HL-60/S4 (cell line): ENCODE results near the gene MON1A.
"Not testable (repeated sequence)": the region's sequence is repeated elsewhere in the genome, so short reads cannot be mapped to it uniquely, and the experiment has no call there.

Experiments used
- in situ Hi-C: fragments of 300-500 bp; cut with MboI; formaldehyde crosslinking; loops from 2 replicates; pipeline ENCODE4 v1.14.3; 2022; ENCODE audit warnings: low sequenced_read_pairs

Gene MON1A, protein sequence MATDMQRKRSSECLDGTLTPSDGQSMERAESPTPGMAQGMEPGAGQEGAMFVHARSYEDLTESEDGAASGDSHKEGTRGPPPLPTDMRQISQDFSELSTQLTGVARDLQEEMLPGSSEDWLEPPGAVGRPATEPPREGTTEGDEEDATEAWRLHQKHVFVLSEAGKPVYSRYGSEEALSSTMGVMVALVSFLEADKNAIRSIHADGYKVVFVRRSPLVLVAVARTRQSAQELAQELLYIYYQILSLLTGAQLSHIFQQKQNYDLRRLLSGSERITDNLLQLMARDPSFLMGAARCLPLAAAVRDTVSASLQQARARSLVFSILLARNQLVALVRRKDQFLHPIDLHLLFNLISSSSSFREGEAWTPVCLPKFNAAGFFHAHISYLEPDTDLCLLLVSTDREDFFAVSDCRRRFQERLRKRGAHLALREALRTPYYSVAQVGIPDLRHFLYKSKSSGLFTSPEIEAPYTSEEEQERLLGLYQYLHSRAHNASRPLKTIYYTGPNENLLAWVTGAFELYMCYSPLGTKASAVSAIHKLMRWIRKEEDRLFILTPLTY

DNA sequence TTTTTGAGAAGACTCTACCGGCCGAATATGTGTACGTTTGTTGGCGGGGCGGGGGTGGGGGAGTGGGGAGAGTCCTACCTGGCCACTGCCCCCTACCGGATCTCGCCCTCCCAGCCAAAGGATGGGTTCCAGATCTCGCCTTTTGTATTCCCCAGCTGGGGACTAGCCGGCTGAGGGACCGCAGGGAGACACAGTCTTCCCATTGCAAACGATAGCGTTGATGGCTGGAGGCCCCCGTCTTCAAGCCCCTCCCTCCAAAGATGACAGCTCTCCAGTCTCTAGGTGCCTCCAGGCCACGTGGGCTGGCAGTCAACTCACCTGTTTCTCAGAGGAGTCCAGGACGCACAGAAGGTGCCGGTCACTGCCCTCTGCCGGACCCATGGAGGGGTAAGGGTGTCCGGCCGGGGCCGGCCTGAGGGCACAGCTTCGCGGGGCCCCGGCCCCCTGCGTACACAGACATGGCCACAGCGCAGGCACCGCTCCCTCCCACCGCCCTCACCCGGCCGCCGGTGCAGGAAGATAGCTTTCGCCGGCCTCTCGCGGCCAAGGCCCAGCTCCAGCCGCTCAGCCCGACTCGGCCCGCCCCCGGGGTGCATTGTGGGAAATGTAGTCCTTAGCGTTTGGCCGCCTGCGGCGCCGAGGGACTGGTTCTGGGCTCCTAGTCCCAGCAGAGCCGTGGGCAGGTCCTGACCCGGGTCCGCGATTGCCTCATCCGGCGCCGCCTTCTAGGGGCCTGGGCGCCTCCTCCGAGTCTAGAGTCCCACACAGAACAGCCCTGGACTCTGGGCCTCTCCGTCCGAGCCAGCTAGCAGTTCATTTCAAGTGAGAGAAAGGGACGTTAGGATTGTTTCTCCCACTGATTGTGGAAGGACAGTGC is at the start of gene MON1A:
Gene MON1A (minus strand): TSS at position 521 of the 877 bp plus-strand sequence. CDS start 16,465 bp downstream, outside the sequence.
- in situ Hi-C loops = no loop called here

GRCh38 chr3:49976942-49977341 is 47.3 kb upstream of the MON1A start:
- in situ Hi-C loops = no loop called here

- in situ Hi-C loops = no loop called here
These were observed 43.0 kb upstream of the MON1A start for GRCh38 chr3:49972656-49973055.

- in situ Hi-C loops = no loop called here
These were observed 38.7 kb upstream of the MON1A start for GRCh38 chr3:49968346-49968745.

DNA sequence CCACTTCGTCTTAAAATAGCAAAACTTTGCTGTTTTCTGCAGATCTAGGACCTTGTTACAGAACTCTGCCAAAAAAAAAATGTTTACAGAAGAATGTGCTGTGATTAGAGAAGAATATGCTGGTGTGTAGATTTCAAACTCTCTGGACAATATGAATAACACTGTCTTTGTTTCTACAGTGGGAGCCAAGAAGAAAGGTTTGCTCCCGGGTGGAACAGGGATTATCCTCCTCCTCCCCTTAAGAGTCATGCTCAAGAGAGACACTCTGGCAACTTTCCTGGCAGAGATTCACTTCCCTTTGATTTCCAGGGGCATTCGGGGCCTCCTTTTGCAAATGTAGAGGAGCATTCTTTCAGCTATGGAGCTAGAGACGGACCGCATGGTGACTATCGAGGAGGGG is 37.7 kb upstream of the MON1A start:
- in situ Hi-C loops = no loop called here

DNA sequence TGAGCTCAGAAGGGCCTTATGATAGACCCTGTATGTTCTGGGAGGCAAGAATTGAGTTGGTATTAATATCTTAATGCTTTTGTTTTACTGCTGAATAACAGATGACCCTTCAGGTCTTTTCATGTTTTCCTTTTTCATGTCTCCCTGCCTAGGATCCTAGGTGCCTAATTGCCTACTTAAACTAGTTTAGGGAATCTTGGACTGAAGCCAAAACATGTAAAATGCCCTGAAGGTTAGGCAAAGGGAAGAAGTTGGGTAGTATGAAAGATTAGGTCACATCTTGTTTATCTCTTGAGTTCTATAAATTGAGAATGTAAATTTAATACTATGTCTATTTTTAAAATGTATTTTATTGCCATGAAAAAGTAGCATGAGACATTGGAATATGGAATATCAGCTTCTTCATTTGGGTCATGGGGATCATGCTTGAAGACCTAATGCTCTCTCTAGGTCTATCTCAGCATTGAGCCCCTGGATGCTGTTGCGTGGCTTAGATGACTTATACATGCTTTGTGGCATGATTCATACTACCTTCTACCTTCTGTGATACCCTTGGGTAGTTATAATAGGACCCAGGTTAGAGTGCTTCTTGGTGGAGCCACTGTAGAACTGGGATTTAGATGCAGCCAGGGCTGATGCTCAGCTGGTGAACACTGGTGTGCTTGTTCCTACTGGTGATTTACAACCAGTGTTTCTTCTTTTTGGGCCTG is 36.8 kb upstream of the MON1A start:
- in situ Hi-C loops = no loop called here

- in situ Hi-C loops = no loop called here
These were observed 26.0 kb upstream of the MON1A start for GRCh38 chr3:49955636-49956035.

DNA sequence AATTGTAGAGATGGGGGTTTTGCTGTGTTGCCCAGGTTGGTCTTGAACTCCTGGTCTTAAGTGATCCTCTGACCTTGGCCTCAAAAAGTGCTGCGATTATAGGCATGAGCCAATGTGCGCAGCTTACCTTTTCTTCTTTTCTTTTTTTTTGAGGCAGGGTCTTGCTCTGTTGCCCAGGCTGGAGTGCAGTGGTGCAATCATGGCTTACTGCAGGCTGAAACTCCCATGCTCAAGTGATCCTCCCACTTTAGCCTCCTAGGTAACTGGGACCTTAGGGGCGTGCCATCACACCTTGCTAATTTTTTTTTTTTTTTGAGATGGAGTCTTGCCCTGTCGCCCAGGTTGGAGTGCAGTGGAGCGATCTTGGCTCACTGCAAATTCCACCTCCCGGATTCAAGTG is 23.3 kb upstream of the MON1A start:
- in situ Hi-C loops = no loop called here

DNA sequence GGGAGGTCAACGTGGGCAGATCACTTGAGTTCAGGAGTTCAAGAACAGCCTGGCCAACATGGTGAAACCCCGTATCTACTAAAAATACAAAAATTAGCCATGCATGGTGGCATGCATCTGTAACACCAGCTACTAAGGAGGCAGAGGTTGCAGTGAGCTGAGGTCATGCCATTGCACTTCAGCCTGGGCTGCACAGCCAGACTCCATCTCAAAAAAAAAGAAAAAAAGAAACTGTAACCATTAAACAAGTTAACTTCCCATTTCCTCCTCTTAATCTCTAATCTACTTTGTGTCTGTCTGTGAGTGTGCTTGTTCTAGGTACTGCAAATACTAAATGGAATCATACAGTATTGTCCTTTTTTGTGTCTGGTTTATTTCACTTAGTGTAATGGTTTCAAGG is 13.0 kb upstream of the MON1A start:
- in situ Hi-C loops = no loop called here

DNA sequence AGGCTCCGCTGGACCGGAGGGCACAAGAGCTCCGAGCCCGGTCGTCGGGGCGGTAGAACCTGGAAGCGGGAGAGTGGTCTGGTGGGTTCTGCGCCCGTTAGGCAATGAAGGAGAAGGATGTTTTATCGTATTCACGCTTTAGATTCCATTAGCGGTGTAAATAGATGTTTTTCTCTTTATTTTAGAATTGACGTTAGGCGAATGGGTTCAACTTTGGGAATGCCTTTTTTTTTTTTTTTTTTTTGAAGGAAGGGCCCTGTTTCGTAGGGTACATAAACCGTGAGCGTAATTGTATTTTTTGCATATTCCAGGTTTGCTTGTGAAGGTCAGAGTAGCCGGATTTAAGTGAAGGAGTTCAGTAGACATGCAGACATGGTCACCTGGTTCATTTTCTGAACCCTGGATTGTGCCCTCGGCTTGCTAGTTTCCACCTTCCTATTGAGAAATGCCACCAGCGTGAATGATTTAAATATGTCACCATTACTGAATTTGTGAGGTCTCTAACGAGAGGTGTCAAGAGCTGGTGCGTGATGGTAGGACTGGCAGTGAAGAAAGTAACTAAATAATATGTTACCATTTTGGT is 11.1 kb upstream of the MON1A start:
- in situ Hi-C loops = no loop called here

- in situ Hi-C loops = no loop called here
These were observed 10.5 kb upstream of the MON1A start, which contains the start of gene RBM6 for GRCh38 chr3:49939858-49940666. Gene RBM6, plus strand, starts transcription at chr3:49940150. Its CDS starts 22,492 bp downstream, at chr3:49962642.

- in situ Hi-C loops = no loop called here
These were observed 7.5 kb upstream of the MON1A start for GRCh38 chr3:49937090-49937489.

GRCh38 chr3:49932281-49932680 is 2.7 kb upstream of the MON1A start:
- in situ Hi-C loops = not testable (repeated sequence)

DNA sequence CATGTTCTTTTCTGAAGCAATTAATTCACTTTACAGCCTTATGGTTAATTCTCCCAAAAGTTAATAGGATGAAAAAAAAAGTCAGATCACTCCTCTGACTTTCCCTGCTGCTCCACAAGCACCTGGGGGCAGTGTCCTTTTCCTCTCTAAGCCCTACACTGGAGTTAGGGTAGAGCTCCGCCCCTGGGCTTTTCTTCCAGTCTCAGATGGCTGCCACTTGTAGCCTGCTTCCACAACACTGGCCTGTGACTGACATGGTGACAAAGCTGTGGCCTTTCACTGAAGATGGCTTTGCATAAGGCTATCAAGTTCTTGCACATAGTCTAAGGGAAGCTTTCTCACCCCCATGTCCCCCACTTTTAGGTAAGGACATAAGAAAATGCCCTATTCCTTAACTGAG is 1.3 kb upstream of the MON1A start:
- in situ Hi-C loops = no loop called here

- in situ Hi-C loops = no loop called here
These were observed 618 bp upstream of the MON1A start for GRCh38 chr3:49930168-49930690.

DNA sequence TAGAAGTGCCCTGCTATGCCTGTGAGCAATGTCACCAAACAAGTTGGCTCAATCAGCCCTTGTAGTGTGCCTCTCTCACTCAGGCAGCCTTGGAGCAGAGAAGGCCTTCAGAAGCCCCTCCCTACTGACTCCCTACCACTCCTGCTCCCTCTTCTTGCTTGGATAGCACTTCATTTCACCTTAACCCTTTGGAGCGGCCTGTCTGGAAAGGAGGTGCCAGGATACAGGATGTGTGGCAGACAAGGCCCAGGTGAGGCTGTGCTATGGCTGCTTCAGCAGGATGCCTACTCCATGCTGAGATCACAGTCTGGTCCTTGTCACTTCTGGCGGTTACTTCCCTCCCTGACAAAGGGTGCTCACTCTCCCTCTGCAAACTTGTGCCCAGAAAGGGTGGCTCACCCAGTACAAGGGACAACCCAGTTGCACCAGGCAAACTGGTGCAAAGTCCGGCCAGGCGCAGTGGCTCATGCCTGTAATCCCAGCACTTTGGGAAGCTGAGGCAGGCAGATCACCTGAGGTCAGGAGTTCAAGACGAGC is 1.1 kb downstream of the MON1A start:
- in situ Hi-C loops = no loop called here

DNA sequence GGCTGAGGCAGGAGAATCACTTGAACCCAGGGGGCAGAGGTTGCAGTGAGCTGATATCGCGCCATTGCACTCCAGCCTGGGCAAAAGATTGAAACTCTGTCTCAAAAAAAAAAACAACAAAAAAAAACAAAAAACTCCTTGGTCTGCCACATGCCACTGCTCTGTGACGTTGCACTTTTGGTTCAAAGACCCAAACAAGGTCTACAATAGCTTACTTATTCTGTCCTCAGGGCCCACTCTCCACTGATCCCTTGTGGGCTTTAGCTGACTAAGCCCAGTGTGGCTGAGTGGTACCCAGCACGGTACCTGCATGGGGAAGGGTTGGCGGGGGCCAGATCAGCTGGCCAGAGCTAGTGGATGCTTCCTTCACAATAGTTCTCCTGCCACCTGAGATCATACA is 1.8 kb downstream of the MON1A start:
- in situ Hi-C loops = no loop called here

DNA sequence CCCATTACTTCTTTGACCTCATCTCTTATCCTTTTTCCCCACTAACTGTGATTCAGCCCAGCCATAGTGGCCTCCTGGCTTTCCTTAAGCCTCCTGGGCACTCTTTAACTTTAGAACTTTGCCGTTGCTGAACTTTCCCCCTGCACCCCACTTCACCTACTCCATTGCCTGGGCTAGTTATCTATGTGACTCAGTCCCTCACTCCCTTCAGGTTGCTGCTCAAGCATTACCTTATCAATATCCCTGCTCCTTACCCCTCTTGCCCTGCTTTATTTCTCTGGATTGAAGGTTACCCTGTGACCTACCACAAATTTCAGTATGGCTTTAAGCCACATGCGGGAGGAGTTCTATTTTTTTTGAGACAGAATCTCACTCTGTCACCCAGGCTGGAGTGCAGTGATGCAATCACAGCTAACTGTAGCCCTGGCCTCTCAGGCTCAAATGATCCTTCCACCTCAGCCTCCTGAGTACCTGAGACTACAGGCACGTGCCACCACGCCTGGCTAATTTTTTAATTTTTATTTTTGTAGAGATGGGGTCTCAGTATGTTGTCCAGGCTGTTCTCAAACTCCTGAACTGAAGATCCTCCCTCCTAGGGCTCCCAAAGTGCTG is 3.4 kb downstream of the MON1A start:
- in situ Hi-C loops = no loop called here

- in situ Hi-C loops = no loop called here
These were observed 4.1 kb downstream of the MON1A start for GRCh38 chr3:49925485-49925884.
